PFSK-1 (cell line): ENCODE data around the gene ZSWIM6.

Source experiments
- FOXP2 ChIP-seq: optimal IDR thresholded peaks from 2 replicates; pipeline ENCODE3; 2011; ENCODE audit warnings: borderline replicate concordance, control low read depth, inconsistent platforms; ENCODE audit not compliant: insufficient read depth; ENCODE audit errors: extremely low read length, extremely low read depth
- POLR2AphosphoS5 ChIP-seq: IDR thresholded peaks from 2 replicates; pipeline ENCODE4 v1.6.1; 2012; ENCODE audit warnings: low read depth, mild to moderate bottlenecking, control low read depth, low read length, moderate library complexity
- SIN3A ChIP-seq: IDR thresholded peaks from 2 replicates; pipeline ENCODE4 v1.6.1; 2012; ENCODE audit warnings: mild to moderate bottlenecking, low read length, moderate library complexity, borderline replicate concordance; ENCODE audit not compliant: insufficient read depth
- TAF1 ChIP-seq: IDR thresholded peaks from 2 replicates; pipeline ENCODE4 v1.6.1; 2012; ENCODE audit warnings: low read length, control low read depth, borderline replicate concordance; ENCODE audit not compliant: insufficient read depth
- TF ChIP-seq, protein P1 (sequence below), 2 experiments: IDR thresholded peaks; 2 replicates each; pipeline versions ENCODE4 v1.6.1 to v1.8.0; 2011 to 2012; ENCODE audit warnings: low read depth in 2 of 2, low read length in 2 of 2, control low read depth in 1 of 2, inconsistent platforms in 1 of 2, mild to moderate bottlenecking in 1 of 2, moderate library complexity in 1 of 2; ENCODE audit not compliant: insufficient read depth in 1 of 2

The ZSWIM6 gene

DNA sequence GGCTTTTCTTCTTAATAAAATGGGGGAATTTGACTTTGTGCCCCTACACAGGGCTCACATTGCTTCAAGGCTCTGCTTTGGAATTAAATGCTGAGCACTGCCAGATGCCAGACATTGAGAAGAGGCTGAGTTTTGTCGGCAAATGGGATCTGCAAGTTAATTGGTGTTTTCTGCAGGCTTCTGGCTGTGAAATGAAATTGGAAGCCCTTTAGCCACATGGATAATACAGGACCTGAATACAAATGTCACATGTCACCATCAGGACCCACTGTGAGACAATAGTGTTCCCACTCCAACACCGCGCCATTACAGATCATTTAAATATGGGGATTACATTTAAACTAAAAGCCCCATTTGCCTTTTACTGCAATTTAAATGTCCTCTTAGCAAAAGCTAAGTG is 164.4 kb downstream of the ZSWIM6 start:
- TF ChIP-seq FOXP2 (no peak), SIN3A (no peak), TAF1 (no peak), POLR2AphosphoS5 (no peak)
- TF ChIP-seq, protein P1, sequence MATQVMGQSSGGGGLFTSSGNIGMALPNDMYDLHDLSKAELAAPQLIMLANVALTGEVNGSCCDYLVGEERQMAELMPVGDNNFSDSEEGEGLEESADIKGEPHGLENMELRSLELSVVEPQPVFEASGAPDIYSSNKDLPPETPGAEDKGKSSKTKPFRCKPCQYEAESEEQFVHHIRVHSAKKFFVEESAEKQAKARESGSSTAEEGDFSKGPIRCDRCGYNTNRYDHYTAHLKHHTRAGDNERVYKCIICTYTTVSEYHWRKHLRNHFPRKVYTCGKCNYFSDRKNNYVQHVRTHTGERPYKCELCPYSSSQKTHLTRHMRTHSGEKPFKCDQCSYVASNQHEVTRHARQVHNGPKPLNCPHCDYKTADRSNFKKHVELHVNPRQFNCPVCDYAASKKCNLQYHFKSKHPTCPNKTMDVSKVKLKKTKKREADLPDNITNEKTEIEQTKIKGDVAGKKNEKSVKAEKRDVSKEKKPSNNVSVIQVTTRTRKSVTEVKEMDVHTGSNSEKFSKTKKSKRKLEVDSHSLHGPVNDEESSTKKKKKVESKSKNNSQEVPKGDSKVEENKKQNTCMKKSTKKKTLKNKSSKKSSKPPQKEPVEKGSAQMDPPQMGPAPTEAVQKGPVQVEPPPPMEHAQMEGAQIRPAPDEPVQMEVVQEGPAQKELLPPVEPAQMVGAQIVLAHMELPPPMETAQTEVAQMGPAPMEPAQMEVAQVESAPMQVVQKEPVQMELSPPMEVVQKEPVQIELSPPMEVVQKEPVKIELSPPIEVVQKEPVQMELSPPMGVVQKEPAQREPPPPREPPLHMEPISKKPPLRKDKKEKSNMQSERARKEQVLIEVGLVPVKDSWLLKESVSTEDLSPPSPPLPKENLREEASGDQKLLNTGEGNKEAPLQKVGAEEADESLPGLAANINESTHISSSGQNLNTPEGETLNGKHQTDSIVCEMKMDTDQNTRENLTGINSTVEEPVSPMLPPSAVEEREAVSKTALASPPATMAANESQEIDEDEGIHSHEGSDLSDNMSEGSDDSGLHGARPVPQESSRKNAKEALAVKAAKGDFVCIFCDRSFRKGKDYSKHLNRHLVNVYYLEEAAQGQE (IDR thresholded peaks at IDR 0.05; ENCODE audit: insufficient read depth in 1 of 2, low read depth in 2 of 2, low read length in 2 of 2), result no peak

DNA sequence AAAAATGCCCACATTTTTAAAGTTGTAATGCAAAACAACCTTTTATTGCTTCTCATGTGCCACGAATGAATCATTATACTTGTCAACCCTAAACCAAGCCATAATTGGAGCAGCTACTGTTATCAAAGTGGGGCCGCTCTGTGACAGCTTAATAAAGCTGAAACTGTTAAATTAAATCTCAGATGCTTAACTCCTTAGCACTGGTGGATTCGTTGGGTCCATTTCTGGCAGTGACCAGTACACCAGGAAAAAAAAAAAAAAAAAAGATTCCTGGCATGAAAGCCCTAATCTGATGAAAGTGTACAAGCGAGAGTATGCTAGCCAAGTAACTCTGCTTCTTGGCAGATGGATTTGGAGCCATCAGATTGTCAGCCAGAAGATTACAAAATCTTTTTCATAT is 164.8 kb downstream of the ZSWIM6 start:
- TF ChIP-seq SIN3A (no peak), POLR2AphosphoS5 (no peak), FOXP2 (no peak), TAF1 (no peak)
- TF ChIP-seq, protein P1 (IDR thresholded peaks at IDR 0.05; ENCODE audit: insufficient read depth in 1 of 2, low read depth in 2 of 2, low read length in 2 of 2), result no peak

DNA sequence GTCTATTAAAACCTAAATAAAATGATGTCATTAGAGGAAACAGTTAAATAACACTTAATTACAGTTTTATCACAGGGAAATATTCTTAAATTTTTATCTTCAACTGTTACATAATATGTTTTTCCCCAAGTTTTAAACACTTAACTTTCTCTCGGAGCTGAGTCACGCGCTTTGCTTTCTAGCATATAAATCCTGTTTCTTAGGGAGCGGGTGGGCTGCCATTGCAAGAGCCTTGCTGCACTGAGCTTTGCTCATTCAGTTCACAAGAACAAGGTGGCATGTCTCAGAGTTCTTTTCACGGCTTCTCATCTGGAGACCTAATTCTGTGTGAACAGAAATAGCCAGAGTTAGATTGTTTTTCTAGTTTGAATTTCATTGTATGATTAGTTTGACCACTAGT is 166.1 kb downstream of the ZSWIM6 start:
- TF ChIP-seq FOXP2, result no peak
- TF ChIP-seq, protein P1 (IDR thresholded peaks at IDR 0.05; ENCODE audit: insufficient read depth in 1 of 2, low read depth in 2 of 2, low read length in 2 of 2), result no peak
- TF ChIP-seq SIN3A, result no peak
- TF ChIP-seq TAF1, result no peak
- TF ChIP-seq POLR2AphosphoS5, result no peak

DNA sequence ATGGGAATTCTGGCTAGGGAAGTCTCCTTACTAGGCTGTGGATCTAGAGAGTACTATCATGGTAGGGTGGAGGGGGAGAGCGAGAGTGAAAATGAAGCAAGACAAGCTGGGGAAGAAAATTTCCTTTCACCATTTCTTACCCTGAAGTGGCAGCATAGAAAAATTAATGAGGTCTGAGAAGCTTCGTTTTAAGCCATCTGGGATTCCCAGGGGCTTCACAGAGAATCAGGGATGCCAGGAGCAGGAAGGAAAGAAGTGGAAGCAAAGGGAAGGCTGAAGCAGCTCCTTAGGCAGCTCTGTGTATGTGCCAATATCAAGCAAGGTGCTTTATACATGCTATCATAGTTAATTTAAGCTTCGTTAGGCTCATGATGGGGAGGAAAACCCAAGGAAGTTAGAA is 169.9 kb downstream of the ZSWIM6 start:
- TF ChIP-seq SIN3A (no peak), POLR2AphosphoS5 (no peak), TAF1 (no peak), FOXP2 (no peak)
- TF ChIP-seq, protein P1 (IDR thresholded peaks at IDR 0.05; ENCODE audit: insufficient read depth in 1 of 2, low read depth in 2 of 2, low read length in 2 of 2), result no peak

DNA sequence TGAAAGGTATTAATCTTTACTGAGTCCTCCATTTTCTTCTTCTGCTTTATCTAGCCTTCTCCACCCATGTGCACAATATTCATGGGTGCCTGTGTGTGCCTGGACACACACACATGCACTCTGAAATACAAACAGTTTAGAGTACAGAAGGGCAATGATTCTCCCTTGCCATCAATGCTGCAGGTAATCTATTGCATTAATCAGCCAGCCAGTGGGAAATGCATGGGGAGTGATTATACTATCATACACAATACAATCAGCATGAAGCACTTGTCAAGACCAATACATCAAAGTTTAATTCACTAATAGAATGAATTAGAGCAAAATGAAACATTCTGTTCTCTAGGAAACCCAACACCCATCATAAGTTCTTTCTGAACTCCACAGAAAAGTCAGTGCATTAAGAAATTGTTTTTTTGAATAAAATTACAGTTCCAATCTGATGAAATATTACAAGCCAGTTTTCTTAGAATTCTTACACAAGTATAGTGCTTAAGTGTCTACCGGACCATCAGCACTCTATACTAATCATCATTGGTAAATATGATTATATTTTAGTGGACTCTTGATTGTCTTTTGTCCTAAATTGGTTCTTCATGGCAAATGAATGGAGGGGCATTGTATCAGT is 172.2 kb downstream of the ZSWIM6 start:
- TF ChIP-seq FOXP2 (no peak), SIN3A (no peak), TAF1 (no peak), POLR2AphosphoS5 (no peak)
- TF ChIP-seq, protein P1 (IDR thresholded peaks at IDR 0.05; ENCODE audit: insufficient read depth in 1 of 2, low read depth in 2 of 2, low read length in 2 of 2), result no peak
